Measurements from ENCODE around the gene NPAS3. TPM values are rescaled to one million over a fixed set of nuclear protein-coding genes. Genes with fewer than 3 reads are reported as not detected.

The NPAS3 gene
- total and polyA plus RNA-seq, 7 donors = 0.04 to 1.5 (median 0.39) TPM

- ATAC-seq (no peak), DNase-seq (no peak)
- no peaks in the 10 kb centered on the region for H3K4me1 ChIP-seq
- H3K4me3 ChIP-seq = no peak overlapping the region
- H3K27ac ChIP-seq = no peak overlapping the region
- H3K27me3 ChIP-seq (ENCODE audit: insufficient read depth in 3 of 3, low read length in 2 of 3) = no peaks in the 10 kb centered on the region
- 88 to 93% (median 92%) methylated on average over 3 of the region's 3 CpGs for WGBS, 3 donors
- intact Hi-C loops (cut with DNase I) = no loop called here
- H3K36me3 ChIP-seq (ENCODE audit: insufficient read depth in 1 of 2, low read depth in 1 of 2) = no peaks in the 10 kb centered on the region
- TF ChIP-seq CTCF (IDR thresholded peaks at IDR 0.05) = no peak
- no peaks in the 10 kb centered on the region for H3K9me3 ChIP-seq
These were observed 475.4 kb downstream of the NPAS3 start for GRCh38 chr14:33414041-33414440.

GRCh38 chr14:33420051-33420627 lies 481.5 kb downstream of the NPAS3 start:
- Histone ChIP-seq H3K4me3 (no peak overlapping the region), H3K27me3 (ENCODE audit: insufficient read depth in 3 of 3, low read length in 2 of 3) (no peaks in the 10 kb centered on the region), H3K27ac (no peak overlapping the region), H3K36me3 (ENCODE audit: insufficient read depth in 1 of 2, low read depth in 1 of 2) (no peaks in the 10 kb centered on the region), H3K9me3 (no peaks in the 10 kb centered on the region), H3K4me1 (no peaks in the 10 kb centered on the region)
- no peak for TF ChIP-seq CTCF (IDR thresholded peaks at IDR 0.05)
- no peak for ATAC-seq
- intact Hi-C loops (cut with DNase I) = no loop called here
- 69 to 91% (median 76%) methylated on average over 1 of the region's 1 CpG for WGBS, 3 donors
- DNase-seq = no peak

DNA sequence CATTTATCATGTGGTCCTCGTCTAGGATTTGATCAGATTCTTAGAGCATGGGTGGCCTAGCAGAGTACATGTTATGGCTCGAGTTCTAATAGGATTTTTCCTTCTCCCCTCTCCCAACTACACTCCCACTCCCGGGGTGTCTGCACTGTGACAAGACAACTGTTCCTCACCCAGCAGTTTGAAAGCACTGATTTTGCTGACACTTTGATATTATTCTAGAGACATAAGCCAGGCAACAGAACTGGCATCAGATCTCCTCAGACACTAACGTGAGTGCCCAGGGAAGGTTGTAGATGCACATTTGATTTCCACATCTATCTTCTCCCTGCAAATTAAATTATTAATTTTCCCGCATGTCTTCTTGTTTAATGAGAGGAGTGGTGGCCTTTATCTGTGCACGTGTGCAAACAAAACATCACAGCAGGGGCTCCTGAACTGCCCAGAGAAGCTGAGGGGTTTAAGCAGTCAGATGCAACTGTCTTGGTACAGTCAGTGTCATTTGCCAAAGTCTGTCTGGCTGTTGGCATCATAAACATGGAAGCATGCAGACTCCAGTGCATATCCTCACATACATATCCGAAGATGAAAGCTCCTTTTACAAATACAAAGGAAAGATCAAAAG lies 491.8 kb downstream of the NPAS3 start:
- TF ChIP-seq CTCF (IDR thresholded peaks at IDR 0.05) = no peak
- no peak for ATAC-seq
- Histone ChIP-seq H3K9me3 (no peaks in the 10 kb centered on the region), H3K36me3 (ENCODE audit: insufficient read depth in 1 of 2, low read depth in 1 of 2) (no peaks in the 10 kb centered on the region), H3K27me3 (ENCODE audit: insufficient read depth in 3 of 3, low read length in 2 of 3) (no peaks in the 10 kb centered on the region), H3K4me1 (no peaks in the 10 kb centered on the region), H3K27ac (no peak overlapping the region), H3K4me3 (no peak overlapping the region)
- WGBS, 3 donors = 66 to 80% (median 79%) methylated on average over 7 of the region's 7 CpGs
- DNase-seq = no peak
- intact Hi-C loops (cut with DNase I) = loop anchor here in 1 of 2 donors (10.0 kb wide), 1 partner anchor 856 kb away; no protein-coding TSS in a partner anchor

GRCh38 chr14:33432407-33433023 lies 493.8 kb downstream of the NPAS3 start:
- Histone ChIP-seq H3K36me3 (ENCODE audit: insufficient read depth in 1 of 2, low read depth in 1 of 2) (no peaks in the 10 kb centered on the region), H3K27me3 (ENCODE audit: insufficient read depth in 3 of 3, low read length in 2 of 3) (no peaks in the 10 kb centered on the region), H3K4me3 (no peak overlapping the region), H3K27ac (no peak overlapping the region), H3K4me1 (no peaks in the 10 kb centered on the region), H3K9me3 (no peaks in the 10 kb centered on the region)
- intact Hi-C loops (cut with DNase I) = loop anchor here in 1 of 2 donors (10.0 kb wide), 1 partner anchor 858 kb away; no protein-coding TSS in a partner anchor
- peak; percentile 34 for TF ChIP-seq CTCF (IDR thresholded peaks at IDR 0.05)
- 38 to 44% (median 41%) methylated on average over 3 of the region's 3 CpGs for WGBS, 3 donors
- ATAC-seq (no peak), DNase-seq (no peak)

Data from psoas muscle (tissue), 8 donors.